HCT116 (cell line): Measurements from ENCODE around the gene SLF1.

ENCODE experiments used
- CTCF ChIP-seq, 3 experiments: fragments of 200-600 bp in 1 of 3; sonication (generic) in 1 of 3; IDR thresholded peaks in 2 of 3; conservative IDR thresholded peaks in 1 of 3; 2 replicates each; pipeline ENCODE4 v1.5.1; 2012 to 2017; ENCODE audit warnings: low read depth in 2 of 3, low read length in 2 of 3, antibody characterized with exemption in 1 of 3, borderline replicate concordance in 1 of 3, control low read depth in 1 of 3, mild to moderate bottlenecking in 1 of 3, mixed read lengths in 1 of 3, mixed run types in 1 of 3, moderate library complexity in 1 of 3; ENCODE audit not compliant: insufficient read depth in 1 of 3
- POLR2A ChIP-seq: IDR thresholded peaks from 2 replicates; pipeline ENCODE4 v1.7.0; 2011; ENCODE audit warnings: borderline replicate concordance; ENCODE audit not compliant: insufficient read depth, insufficient read length; ENCODE audit errors: extremely low read depth
- POLR2AphosphoS5 ChIP-seq: IDR thresholded peaks from 2 replicates; pipeline ENCODE4 v1.6.1; 2011; ENCODE audit warnings: mild to moderate bottlenecking, low read depth, low read length, moderate library complexity
- SP1 ChIP-seq: IDR thresholded peaks from 2 replicates; pipeline ENCODE4 v1.6.1; 2012; ENCODE audit warnings: low read depth
- ZNF274 ChIP-seq: fragments of 200-500 bp; sonication (Bioruptor generic); IDR thresholded peaks from 2 replicates; pipeline ENCODE4 v1.6.1; 2014; ENCODE audit warnings: mild to moderate bottlenecking, low read depth, low read length, inconsistent platforms
- TF ChIP-seq, protein P1 (sequence below): IDR thresholded peaks from 2 replicates; pipeline ENCODE4 v1.6.1; 2012

DNA sequence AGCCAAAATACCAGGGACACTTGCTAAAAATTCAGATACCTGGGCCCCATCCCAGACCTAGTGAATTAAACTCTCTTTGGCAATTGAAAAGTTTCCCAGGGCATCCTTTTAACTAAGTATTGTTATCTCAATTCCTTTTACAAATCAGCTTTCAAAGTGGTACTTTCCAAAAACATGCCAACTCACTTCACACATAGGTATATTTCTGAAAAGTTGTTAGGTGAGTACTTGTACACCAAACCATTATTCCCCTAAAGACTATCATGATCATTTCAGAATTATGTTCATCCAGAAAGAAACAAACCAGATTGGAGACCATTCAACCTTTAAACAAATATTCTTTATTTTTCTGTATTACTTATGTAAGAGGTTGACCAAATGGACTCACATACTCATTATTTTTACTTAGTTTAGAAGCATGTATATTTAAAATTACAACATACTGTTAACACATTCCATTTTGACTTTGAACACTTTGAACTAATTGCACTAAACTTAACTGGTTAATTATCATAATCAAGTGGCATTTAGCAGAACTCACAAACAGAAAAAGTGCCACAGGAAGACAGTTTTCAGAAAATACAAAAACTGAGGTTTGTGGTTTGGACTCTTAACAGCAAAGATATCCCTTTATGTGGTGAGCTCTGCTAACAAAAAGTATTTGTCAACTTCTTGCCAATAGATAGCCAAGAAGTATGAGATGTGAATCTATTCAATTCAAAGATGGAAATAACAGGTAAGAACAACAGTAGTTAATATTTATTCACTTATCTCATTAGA is 40.8 kb upstream of the SLF1 start:
- TF ChIP-seq, protein P1, sequence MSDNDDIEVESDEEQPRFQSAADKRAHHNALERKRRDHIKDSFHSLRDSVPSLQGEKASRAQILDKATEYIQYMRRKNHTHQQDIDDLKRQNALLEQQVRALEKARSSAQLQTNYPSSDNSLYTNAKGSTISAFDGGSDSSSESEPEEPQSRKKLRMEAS, result no peak
- TF ChIP-seq POLR2A, result no peak
- no peak for TF ChIP-seq POLR2AphosphoS5
- no peak for TF ChIP-seq SP1
- no peak for TF ChIP-seq ZNF274
- TF ChIP-seq CTCF (IDR thresholded peaks at IDR 0.05 in 2 of 3, conservative IDR thresholded peaks at IDR 0.05 in 1 of 3; ENCODE audit: borderline replicate concordance in 1 of 3, insufficient read depth in 1 of 3, low read depth in 2 of 3, low read length in 2 of 3), result no peak
